Natural killer cell (primary cell): Measurements from ENCODE around the gene POLR2B. TPM values are rescaled to one million over a fixed set of nuclear protein-coding genes. Genes with fewer than 3 reads are reported as not detected.

ENCODE experiments used
- ATAC-seq, 3 donors: fragments of 150-1000 bp in 2 of 3; fragments of 200-7000 bp in 1 of 3; cut with Tn5 transposase; 1 replicate in 1 of 3; 2 replicates in 2 of 3; pipeline ENCODE4 v1.10.0; 2021; ENCODE audit warnings: mild to moderate bottlenecking in 2 of 3, moderate library complexity in 2 of 3
- DNase-seq, 2 donors: peaks; one replicate each; pipeline versions ENCODE4 v3.0.0 to v3.0.0-alpha.2; 2013 to 2021; ENCODE audit warnings: mixed read lengths in 1 of 2
- H3K27ac ChIP-seq: one replicate; pipeline ENCODE4 v1.5.1; 2013; ENCODE audit warnings: mild to moderate bottlenecking, low read length
- H3K27me3 ChIP-seq: one replicate; pipeline ENCODE4 v1.6.1; 2013; ENCODE audit warnings: low read length; ENCODE audit not compliant: control insufficient read depth, insufficient read depth
- H3K36me3 ChIP-seq: one replicate; pipeline ENCODE4 v1.6.1; 2013; ENCODE audit warnings: low read length; ENCODE audit not compliant: control insufficient read depth, insufficient read depth
- H3K4me1 ChIP-seq: one replicate; pipeline ENCODE4 v1.6.1; 2013; ENCODE audit warnings: low read length; ENCODE audit not compliant: control insufficient read depth, insufficient read depth
- H3K4me3 ChIP-seq: one replicate; pipeline ENCODE4 v1.5.1; 2013; ENCODE audit warnings: low read length
- H3K9me3 ChIP-seq: one replicate; pipeline ENCODE4 v1.6.1; 2013; ENCODE audit warnings: low read length; ENCODE audit not compliant: control insufficient read depth, insufficient read depth
- H3K27ac Mint-ChIP-seq, 2 donors: one replicate each; pipeline ENCODE4 v1.8.0; 2022; ENCODE audit warnings: mild to moderate bottlenecking in 2 of 2, mixed read lengths in 2 of 2, moderate library complexity in 1 of 2
- H3K27me3 Mint-ChIP-seq, 2 donors: one replicate each; pipeline ENCODE4 v1.8.0; 2022; ENCODE audit warnings: low read depth in 2 of 2, mixed read lengths in 2 of 2
- H3K36me3 Mint-ChIP-seq: one replicate; pipeline ENCODE4 v1.8.0; 2022; ENCODE audit warnings: mixed read lengths
- H3K4me1 Mint-ChIP-seq, 2 donors: one replicate each; pipeline ENCODE4 v1.8.0; 2022; ENCODE audit warnings: mixed read lengths in 2 of 2
- H3K4me3 Mint-ChIP-seq: one replicate; pipeline ENCODE4 v1.8.0; 2022; ENCODE audit warnings: mild to moderate bottlenecking, moderate library complexity, mixed read lengths
- H3K9me3 Mint-ChIP-seq, 2 donors: one replicate each; pipeline ENCODE4 v1.8.0; 2022; ENCODE audit warnings: mixed read lengths in 2 of 2
- CTCF ChIP-seq: fragments of 200-600 bp; IDR thresholded peaks from one replicate; pipeline ENCODE4 v1.8.0; 2022; ENCODE audit warnings: antibody characterized with exemption
- WGBS: methylation state at CpG from one replicate; pipeline ENCODE4 v1.1.7; 2013; ENCODE audit warnings: missing lambda C conversion rate; ENCODE audit not compliant: insufficient coverage; 5-methylcytosine and 5-hydroxymethylcytosine counted together
- intact Hi-C: fragments of 100-400 bp; cut with micrococcal nuclease; formaldehyde crosslinking; loops from one replicate; pipeline ENCODE4 v1.14.2; 2022
- total RNA-seq, 4 donors: library from RNA; stranded (reverse); fragments of 120-200 nt in 1 of 4; gene quantifications; one replicate each; pipeline versions ENCODE4 v1.2.3 to v1.2.4, GENCODE V29; 2013 to 2022

The POLR2B gene
- total RNA-seq, 3 donors from 2014 or later (not counting 1 experiment from before 2014, with no cell fraction given), result 108 to 113 (median 110) TPM

DNA sequence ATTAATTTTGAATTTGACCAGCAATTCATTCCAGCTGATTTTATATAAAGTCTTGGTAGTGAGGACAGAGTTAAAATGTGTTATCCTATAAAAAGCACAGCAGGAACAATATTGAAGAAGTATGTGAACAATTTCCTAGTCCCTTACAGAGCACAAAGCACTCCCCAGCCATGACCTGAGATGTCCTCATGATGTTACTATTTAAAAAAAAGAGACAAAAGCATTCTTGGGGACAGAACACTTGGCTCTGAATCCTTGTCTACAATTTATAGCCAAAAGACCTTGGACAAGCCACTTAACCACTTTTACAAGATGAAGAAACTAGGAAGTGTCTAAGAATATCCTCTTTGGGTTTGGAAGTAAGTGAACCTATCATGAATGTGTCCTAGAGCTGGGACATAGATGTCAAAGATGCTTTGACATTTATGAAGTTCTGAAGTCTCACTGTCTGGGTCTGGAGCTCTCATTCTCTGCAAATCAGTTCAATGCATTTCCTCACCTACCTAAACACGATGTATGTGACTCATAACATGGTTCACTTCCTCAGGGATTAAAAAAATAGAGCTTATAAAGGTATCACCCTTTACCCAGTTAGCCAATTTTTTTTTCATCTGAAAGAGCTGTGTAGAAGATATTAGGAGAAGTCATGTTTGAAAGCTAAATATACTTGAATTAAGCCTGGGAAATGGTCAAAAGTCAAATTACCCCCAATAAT, 70.1 kb downstream of the POLR2B start:
- no peaks in the 10 kb centered on the region for H3K27me3 Mint-ChIP-seq
- DNase-seq (no peak), ATAC-seq (no peak)
- peaks cover 43 to 48% of the 10 kb centered on the region in 2 donors for H3K4me1 Mint-ChIP-seq
- no peaks in the 10 kb centered on the region for H3K36me3 ChIP-seq
- H3K9me3 ChIP-seq, result no peaks in the 10 kb centered on the region
- H3K27ac Mint-ChIP-seq, result no peak overlapping the region
- no peak overlapping the region for H3K4me3 Mint-ChIP-seq
- no peak for TF ChIP-seq CTCF
- H3K9me3 Mint-ChIP-seq, result no peaks in the 10 kb centered on the region
- WGBS, result no CpG with 5 or more reads among the region's 1 CpG
- H3K27ac ChIP-seq, result no peak overlapping the region
- no peaks in the 10 kb centered on the region for H3K27me3 ChIP-seq
- H3K4me3 ChIP-seq, result no peak overlapping the region
- no peaks in the 10 kb centered on the region for H3K36me3 Mint-ChIP-seq
- intact Hi-C loops, result no loop called here
- H3K4me1 ChIP-seq, result no peaks in the 10 kb centered on the region

GRCh38 chr4:57051095-57051494, 72.4 kb downstream of the POLR2B start:
- Histone ChIP-seq H3K4me1 (no peaks in the 10 kb centered on the region), H3K27me3 (no peaks in the 10 kb centered on the region), H3K9me3 (no peaks in the 10 kb centered on the region), H3K4me3 (no peak overlapping the region), H3K27ac (no peak overlapping the region), H3K36me3 (no peaks in the 10 kb centered on the region)
- ATAC-seq (no peak), DNase-seq (no peak)
- Mint-ChIP-seq H3K4me1 (peaks cover 40 to 44% of the 10 kb centered on the region in 2 donors), H3K4me3 (no peak overlapping the region), H3K27ac (peak overlapping the region; percentile 1 to 5), H3K27me3 (no peaks in the 10 kb centered on the region), H3K9me3 (no peaks in the 10 kb centered on the region), H3K36me3 (no peaks in the 10 kb centered on the region)
- WGBS, result 78% methylated on average over 3 of the region's 3 CpGs
- no peak for TF ChIP-seq CTCF
- intact Hi-C loops, result no loop called here

DNA sequence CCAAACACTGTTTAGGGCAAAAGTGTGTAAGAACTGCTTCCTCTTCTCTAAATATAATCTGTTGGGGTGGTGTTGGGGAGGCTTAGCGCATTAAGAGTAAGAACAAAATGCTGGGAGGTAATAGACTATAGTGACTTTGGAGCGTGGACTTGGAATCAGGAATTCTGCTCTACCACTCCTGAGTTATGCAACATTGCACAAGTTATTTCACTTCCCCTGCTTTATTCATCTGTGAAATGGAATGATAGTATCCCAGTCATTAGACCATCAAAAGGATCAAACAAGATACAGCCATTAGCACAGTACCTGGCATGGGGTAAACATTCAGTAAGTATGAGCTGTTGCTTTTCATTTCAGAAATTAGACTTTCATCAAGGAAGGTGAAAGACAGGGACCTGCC, 72.8 kb downstream of the POLR2B start:
- no peak for DNase-seq
- Mint-ChIP-seq H3K36me3 (no peaks in the 10 kb centered on the region), H3K27ac (peak overlapping the region; percentile 1 to 3), H3K4me3 (no peak overlapping the region), H3K27me3 (no peaks in the 10 kb centered on the region), H3K4me1 (peaks cover 40 to 48% of the 10 kb centered on the region in 2 donors), H3K9me3 (no peaks in the 10 kb centered on the region)
- no peaks in the 10 kb centered on the region for H3K27me3 ChIP-seq
- H3K27ac ChIP-seq, result no peak overlapping the region
- no peaks in the 10 kb centered on the region for H3K36me3 ChIP-seq
- H3K4me3 ChIP-seq, result no peak overlapping the region
- H3K4me1 ChIP-seq, result no peaks in the 10 kb centered on the region
- no peak for ATAC-seq
- no peak for TF ChIP-seq CTCF
- intact Hi-C loops, result no loop called here
- WGBS, result 100% methylated on average over 2 of the region's 2 CpGs
- no peaks in the 10 kb centered on the region for H3K9me3 ChIP-seq

DNA sequence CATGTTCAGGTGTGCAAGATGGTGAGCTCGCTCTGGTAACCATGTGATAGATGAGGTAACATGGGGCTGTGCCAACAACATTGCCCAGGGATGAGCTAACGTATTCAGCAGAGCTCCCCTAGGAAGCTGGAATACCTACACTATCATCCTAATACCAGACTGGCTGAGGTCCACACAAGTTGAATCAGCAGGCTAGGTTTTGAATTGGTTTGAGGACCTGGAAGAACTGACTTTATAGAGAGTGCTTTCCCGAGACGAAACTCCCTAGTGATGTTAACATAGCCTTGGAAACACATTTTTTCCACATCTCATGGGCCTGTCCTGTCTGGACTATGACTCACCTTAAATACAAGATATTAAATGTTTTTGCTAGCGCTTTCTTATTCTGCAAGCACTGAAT, 74.8 kb downstream of the POLR2B start:
- H3K4me1 ChIP-seq, result no peaks in the 10 kb centered on the region
- WGBS, result 93% methylated on average over 5 of the region's 5 CpGs
- no peaks in the 10 kb centered on the region for H3K9me3 Mint-ChIP-seq
- H3K27ac Mint-ChIP-seq, result no peak overlapping the region
- H3K4me1 Mint-ChIP-seq, result peaks cover 47 to 57% of the 10 kb centered on the region in 2 donors
- no peak overlapping the region for H3K4me3 Mint-ChIP-seq
- no peaks in the 10 kb centered on the region for H3K27me3 Mint-ChIP-seq
- H3K36me3 ChIP-seq, result no peaks in the 10 kb centered on the region
- H3K36me3 Mint-ChIP-seq, result no peaks in the 10 kb centered on the region
- H3K27me3 ChIP-seq, result no peaks in the 10 kb centered on the region
- TF ChIP-seq CTCF, result no peak
- intact Hi-C loops, result no loop called here
- ATAC-seq (no peak), DNase-seq (no peak)
- H3K27ac ChIP-seq, result no peak overlapping the region
- no peak overlapping the region for H3K4me3 ChIP-seq
- H3K9me3 ChIP-seq, result no peaks in the 10 kb centered on the region
